Measurements from ENCODE around the gene ARHGEF7.

Gene ARHGEF7

GRCh38 chr13:111326981-111327642 is 212.0 kb downstream of the ARHGEF7 start:
- no peak for DNase-seq

- DNase-seq, result no peak
Measured at GRCh38 chr13:111327730-111328573, 212.8 kb downstream of the ARHGEF7 start.

- DNase-seq, result no peak
Measured at GRCh38 chr13:111328574-111329410, 213.7 kb downstream of the ARHGEF7 start.

- DNase-seq, result no peak
Measured at GRCh38 chr13:111329641-111330040, 214.5 kb downstream of the ARHGEF7 start.

- no peak for DNase-seq
Measured at GRCh38 chr13:111330066-111330610, 215.0 kb downstream of the ARHGEF7 start.

GRCh38 chr13:111335298-111335697 is 220.2 kb downstream of the ARHGEF7 start:
- no peak for DNase-seq

- no peak for DNase-seq
Measured at GRCh38 chr13:111336666-111337065, 221.6 kb downstream of the ARHGEF7 start.

GRCh38 chr13:111337206-111337605 is 222.1 kb downstream of the ARHGEF7 start:
- DNase-seq, result no peak

GRCh38 chr13:111337741-111338140 is 222.6 kb downstream of the ARHGEF7 start:
- no peak for DNase-seq

- no peak for DNase-seq
Measured at GRCh38 chr13:111338841-111339240, 223.7 kb downstream of the ARHGEF7 start.

- DNase-seq, result no peak
Measured at GRCh38 chr13:111339366-111340143, 224.4 kb downstream of the ARHGEF7 start.

GRCh38 chr13:111341886-111342285 is 226.8 kb downstream of the ARHGEF7 start:
- DNase-seq, result no peak

- DNase-seq, result no peak
Measured at GRCh38 chr13:111342721-111343120, 227.6 kb downstream of the ARHGEF7 start.

GRCh38 chr13:111343186-111343805 is 228.2 kb downstream of the ARHGEF7 start:
- no peak for DNase-seq

GRCh38 chr13:111344471-111345191 is 229.5 kb downstream of the ARHGEF7 start:
- DNase-seq, result no peak

GRCh38 chr13:111345682-111346081 is 230.6 kb downstream of the ARHGEF7 start:
- no peak for DNase-seq

- DNase-seq, result no peak
Measured at GRCh38 chr13:111346101-111346680, 231.1 kb downstream of the ARHGEF7 start.

GRCh38 chr13:111347438-111347837 is 232.3 kb downstream of the ARHGEF7 start:
- no peak for DNase-seq

GRCh38 chr13:111353508-111353907 is 238.4 kb downstream of the ARHGEF7 start:
- DNase-seq, result no peak

- DNase-seq, result no peak
Measured at GRCh38 chr13:111354789-111355188, 239.7 kb downstream of the ARHGEF7 start.

All from suppressor macrophage treated with lipopolysaccharide for 1 hour (primary cell).